Posterior cingulate gyrus (tissue), 11 donors: ENCODE data around the gene FUT8.

Source experiments
- DNase-seq, 10 donors: peaks; one replicate each; pipeline versions ENCODE4 v3.0.0 to v3.0.0-alpha.2; 2020 to 2021; ENCODE audit warnings: mixed read lengths in 3 of 10
- intact Hi-C: fragments of 100-400 bp; cut with DNase I; formaldehyde crosslinking; loops from one replicate; pipeline ENCODE4 v1.15.1; 2023

FUT8 gene

GRCh38 chr14:65548878-65549277, 136.3 kb downstream of the FUT8 start:
- intact Hi-C loops = no loop called here

GRCh38 chr14:65549429-65549828, 136.9 kb downstream of the FUT8 start:
- intact Hi-C loops = no loop called here
- no peak for DNase-seq

More at GRCh38 chr14:65548878-65549277, 136.3 kb downstream of the FUT8 start:
- DNase-seq = no peak

DNA sequence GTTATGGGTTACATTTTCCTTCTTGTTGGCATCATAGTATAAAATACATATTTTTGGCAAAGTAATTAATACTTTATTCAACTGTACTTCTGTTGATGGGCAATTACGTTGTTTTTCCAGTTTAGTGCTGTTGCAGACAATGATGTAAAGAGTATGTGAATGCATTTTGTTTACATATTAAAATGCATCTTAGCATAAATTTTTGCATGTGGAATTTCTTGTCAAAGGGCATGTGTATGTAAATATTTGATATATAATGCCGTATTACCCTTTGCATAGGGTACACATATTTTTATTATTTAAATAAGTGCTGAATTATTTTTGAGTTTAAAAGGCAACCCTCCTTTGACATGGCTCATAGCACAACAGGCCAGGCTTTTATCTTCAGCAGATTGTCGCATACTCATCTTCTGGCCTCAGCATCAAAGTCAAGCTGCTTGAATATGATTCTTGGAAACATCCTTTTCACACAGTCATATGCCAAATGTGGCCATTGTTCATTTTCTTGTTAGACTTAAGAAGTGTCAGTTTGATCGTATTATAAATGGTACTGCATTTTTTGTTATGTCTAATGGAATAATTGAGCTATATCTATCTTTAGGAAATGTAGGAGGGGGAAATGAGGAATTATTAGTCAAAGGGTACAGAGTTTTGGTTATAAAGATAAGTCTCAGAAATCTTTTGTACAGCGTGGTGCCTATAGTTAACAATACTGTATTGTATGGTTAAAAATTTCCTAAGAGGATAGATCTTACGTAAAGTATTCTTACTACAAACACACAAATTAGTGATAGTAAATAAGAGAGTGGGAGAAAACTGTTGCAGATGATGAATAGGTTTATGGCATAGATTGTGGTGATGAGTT, 138.5 kb downstream of the FUT8 start:
- intact Hi-C loops = no loop called here
- DNase-seq = no peak

- DNase-seq = peak in 1 of 10 donors; percentile 49
- intact Hi-C loops = no loop called here
Observed at GRCh38 chr14:65552724-65553123, 140.2 kb downstream of the FUT8 start.

DNA sequence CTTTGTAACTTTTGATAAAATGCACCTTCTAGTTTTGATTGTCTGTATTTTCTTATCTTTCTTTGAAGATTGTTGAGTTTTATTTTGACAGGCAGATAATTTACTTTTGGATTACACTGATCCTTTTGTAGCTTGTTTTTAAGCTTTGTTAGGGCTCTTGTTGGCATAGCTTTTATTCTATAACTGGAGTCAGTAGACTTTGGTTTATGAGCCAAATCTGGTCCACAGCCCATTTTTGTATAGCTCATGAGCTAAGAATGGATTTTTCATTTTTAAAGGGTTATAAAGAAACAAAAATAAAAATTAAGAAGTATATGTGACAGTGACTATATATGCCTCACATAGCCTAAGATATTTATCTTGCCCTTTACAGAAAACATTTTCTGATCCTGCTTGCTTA, 142.3 kb downstream of the FUT8 start:
- DNase-seq = no peak
- intact Hi-C loops = no loop called here

DNA sequence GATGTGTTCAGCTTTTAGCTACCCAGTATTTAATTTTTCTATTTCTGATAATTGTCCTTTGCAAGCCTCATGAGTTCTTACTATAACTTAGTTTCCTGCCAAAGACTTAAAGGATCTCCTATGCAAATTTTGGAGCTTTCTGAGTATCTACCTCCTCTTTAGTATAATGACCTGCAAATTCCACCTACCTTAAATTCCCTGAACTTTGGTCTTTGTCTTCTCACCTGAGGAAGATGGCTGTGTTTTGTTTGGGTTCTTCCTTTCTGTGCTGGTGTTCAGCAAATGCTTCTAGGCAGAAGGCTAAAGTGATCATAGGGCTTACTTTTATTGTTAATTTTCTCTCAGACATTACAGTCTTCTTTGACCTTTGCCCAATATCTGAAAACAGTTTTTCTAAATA, 142.8 kb downstream of the FUT8 start:
- intact Hi-C loops = no loop called here
- DNase-seq = no peak

GRCh38 chr14:65558363-65558762, 145.8 kb downstream of the FUT8 start:
- intact Hi-C loops = no loop called here
- DNase-seq = no peak

- intact Hi-C loops = no loop called here
- no peak for DNase-seq
Observed at GRCh38 chr14:65560340-65561027, 148.0 kb downstream of the FUT8 start.

DNA sequence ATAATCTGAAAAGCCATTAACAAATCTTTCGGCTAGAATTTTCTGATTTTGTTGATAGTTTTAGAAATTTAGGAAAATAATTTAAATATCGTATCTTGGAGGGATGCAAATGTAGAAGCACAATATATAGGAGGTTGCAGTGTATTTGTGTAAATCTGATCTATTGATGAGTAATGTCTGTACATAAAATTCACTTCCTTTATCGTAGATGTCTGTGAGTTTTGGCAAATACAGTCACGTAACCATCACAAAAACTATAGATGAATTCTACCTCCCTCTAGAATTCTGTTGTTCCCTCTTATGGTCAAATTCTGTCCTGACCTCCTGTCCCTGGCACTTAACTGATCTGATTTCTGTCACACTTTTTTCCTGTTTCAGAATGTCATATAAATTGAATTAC, 151.8 kb downstream of the FUT8 start:
- no peak for DNase-seq
- intact Hi-C loops = no loop called here

- intact Hi-C loops = no loop called here
Observed at GRCh38 chr14:65565948-65566347, 153.4 kb downstream of the FUT8 start.

GRCh38 chr14:65566820-65567522, 154.4 kb downstream of the FUT8 start:
- no peak for DNase-seq
- intact Hi-C loops = no loop called here

More at GRCh38 chr14:65565948-65566347, 153.4 kb downstream of the FUT8 start:
- DNase-seq = no peak

DNA sequence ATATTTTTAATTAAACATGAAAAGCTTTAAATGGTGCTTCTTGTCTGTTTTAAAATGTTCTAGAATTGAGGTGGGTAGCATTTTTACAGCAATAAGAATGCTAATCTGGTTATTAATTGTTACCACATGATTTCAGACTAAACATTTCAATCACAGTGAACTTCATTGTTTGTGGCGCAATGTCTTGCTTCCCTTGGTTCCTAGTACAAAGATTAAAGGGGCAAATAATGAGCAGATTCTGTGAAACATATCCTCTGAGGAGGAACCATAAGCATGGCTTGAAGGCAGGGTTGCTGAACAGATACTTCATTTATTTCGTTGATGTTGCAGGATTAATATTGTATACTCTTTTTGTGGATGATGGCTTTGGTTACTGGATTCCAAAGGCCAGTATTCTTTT, 162.1 kb downstream of the FUT8 start:
- no peak for DNase-seq
- intact Hi-C loops = no loop called here

- no peak for DNase-seq
- intact Hi-C loops = no loop called here
Observed at GRCh38 chr14:65575389-65575788, 162.9 kb downstream of the FUT8 start.

DNA sequence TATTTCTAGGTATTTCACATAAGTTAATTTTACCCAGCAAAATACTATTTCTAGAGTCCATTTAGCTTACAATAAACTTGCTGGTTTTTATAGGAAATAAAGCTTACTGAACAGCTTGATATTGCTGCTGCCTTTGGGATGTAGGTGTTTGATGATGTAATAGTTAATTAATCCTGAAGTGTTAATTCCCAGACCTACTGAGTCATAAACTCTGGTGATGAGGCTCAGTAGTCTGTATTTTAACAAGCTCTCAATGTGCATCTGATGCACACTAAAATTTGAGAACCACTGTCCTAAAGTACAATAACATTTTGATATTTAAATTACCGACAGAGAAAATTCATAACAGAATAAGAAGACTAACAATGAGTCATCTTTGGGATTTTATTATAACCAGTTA, 168.4 kb downstream of the FUT8 start:
- no peak for DNase-seq
- intact Hi-C loops = no loop called here

- intact Hi-C loops = no loop called here
- no peak for DNase-seq
Observed at GRCh38 chr14:65581378-65581777, 168.8 kb downstream of the FUT8 start.

- DNase-seq = no peak
- intact Hi-C loops = no loop called here
Observed at GRCh38 chr14:65581799-65582198, 169.3 kb downstream of the FUT8 start.

GRCh38 chr14:65585216-65585615, 172.7 kb downstream of the FUT8 start:
- intact Hi-C loops = no loop called here

DNA sequence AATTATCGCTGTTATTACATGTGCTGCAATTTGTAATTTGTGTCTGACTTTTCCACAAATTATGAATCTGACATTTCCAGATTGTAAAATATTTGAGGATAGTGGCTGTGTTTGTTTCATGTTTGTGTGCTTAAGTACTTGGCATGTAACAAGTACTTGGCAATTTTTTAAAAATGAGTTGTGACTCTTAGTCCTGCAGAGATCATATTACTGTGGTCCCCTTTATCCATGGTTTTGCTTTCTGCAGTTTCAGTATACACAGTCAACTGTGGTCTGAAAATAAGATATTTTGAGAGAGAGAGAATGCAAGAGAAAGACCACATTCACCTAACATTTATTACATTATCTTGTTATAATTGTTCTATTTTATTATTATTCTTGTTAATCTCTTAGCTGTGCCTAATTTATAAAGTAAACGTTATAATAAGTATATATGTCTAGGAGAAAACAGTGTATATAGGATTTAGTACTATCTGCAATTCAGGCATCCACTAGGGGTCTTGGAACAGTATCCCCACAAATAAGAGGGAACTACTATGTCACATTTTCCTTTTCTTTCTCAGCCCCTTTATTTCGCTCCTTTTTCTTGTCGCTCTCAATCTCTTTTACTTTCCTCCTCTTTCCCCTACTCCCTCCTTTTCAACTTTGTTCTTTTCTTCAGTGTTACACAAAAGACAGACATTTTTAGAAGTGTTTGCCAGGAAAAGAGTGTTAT, 176.1 kb downstream of the FUT8 start:
- DNase-seq = no peak
- intact Hi-C loops = no loop called here

More at GRCh38 chr14:65585216-65585615, 172.7 kb downstream of the FUT8 start:
- no peak for DNase-seq

DNA sequence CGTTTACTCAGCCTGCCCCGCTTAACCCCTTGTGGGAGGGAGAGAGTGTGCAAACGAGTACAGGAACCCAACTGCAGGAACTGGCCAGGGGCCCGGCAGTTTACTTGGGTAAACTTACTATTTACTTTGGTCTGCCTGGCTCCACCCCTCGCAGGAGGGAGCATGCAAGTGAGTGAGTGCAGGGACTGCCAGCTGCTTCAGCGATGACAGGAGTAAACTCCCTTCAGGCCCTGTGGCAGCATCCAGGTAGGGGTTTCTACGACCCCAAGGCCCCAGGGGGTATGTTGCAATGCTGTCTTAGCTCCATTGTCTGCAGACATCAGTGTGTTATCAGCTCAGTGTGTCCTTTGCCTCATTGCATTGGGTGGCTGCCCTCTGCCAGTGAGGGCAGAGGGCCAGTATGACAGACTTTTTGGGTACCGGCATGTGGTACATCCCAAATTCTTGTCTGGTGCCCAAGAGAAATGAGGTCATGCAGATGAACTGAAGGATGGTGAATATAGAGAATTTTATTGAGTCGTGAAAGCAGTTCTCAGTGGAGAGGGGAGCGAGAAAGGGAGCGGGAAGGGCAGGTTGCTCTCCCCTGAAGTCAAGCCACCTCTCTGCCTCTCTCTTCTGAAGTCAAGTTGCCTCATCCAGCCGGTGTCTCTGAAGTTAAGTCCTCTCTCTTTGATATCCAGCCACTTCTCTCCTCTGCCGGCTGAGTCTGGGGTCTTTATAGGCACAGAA, 181.8 kb downstream of the FUT8 start:
- intact Hi-C loops = no loop called here
- DNase-seq = peak in 1 of 10 donors; percentile 34

DNA sequence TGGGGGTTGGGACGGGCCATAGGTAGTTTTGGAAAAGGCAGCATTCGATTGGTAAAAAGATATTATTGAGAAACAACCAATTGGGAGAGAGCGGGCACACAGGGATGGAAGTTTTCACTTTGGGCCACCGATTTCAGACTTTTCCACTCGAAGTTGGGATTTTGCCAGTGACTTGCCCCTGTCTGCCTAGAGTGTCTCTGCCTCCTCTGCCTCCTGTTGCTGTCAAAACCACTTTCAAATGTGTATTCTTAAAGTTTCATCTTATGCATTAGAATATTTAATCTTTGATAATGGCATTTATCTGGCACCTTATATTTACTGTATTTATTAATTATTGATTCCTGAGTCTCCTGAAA, 182.3 kb downstream of the FUT8 start:
- intact Hi-C loops = no loop called here
- DNase-seq = no peak
